GM18511 (cell line): Measurements from ENCODE around the gene CDH20.

ENCODE experiments used
- ATAC-seq: cut with Tn5 transposase; IDR thresholded peaks from one replicate; pipeline ENCODE4 v1.9.1; 2021; ENCODE audit warnings: mild to moderate bottlenecking, moderate library complexity; ENCODE audit not compliant: unreplicated experiment

The CDH20 gene

DNA sequence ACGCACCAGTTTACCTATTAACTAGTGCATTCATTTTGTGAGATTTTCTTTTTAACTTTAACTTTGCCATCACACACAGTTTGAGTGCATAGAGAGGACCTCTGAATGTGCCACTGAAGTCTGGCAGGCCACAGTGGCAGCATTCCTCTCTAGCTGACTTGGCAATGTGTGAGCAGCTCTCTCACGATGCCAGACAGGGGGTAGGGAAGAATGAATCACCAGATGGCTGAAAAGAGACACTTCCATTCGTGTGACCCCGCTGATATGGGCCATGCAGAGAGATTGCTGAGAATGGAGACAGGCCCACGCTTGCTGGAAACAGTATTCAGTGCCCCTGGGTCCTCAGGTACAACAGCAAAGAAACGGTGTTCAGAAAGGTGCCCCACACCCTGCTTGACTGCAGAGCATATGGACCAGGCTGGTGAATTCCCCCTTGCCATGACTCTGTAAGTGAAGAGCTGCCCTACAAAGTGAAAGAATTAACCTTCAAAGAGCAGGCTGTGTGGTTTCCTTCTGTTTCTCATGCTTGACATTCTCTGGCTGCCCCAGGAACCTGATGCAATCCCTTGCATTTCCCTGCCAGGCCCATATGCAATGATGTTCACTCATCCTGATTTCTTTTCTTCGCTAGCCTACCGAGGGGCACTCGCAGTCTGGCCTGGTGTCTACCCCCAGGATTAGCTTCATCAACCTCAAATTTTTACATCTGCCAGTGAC, 236.1 kb downstream of the CDH20 start:
- no peak for ATAC-seq

DNA sequence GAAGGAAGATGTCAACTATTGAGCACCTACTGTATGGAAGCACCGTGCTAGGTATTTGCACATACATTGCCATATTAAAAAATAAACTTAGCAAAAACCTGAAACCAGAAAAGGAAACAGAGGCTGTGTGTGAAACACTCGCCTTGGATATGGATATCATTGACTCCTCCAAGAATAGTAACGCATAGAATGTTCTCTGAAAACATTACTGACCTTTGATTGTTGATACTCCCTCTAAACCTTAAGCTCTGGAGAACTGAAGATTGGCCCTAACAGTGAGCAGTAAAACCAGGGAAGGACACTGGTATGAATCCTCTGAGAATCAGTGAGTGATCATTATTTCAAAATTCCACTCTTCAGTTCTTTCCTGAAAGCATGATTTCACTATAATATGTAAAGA, 236.8 kb downstream of the CDH20 start:
- ATAC-seq, result no peak

DNA sequence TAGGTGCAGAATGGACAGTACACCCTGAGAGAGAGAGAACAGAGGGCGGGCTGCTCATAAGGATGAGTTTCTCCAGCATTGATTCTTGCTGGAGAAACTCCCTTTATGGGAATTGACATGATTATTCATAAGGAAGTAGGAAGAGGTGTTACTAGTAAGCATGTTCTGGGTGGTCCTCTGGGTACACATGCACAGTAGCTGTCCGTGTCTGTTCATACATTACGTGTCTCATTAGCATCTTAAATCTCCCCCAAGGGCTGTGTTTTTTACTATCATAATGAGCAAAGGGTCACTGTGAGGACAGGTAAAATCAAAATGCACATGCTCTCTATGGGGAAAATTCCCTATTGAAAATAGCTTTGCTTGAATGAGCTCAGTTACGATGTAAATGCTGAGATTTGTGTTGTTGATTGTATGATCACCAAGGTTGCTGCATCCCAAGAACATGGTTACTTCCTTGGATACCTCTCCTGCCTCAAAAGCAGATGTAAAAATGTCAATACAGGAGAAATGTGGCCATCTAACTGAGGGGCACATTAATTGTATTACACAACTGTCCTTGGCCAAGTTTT, 238.9 kb downstream of the CDH20 start:
- no peak for ATAC-seq

DNA sequence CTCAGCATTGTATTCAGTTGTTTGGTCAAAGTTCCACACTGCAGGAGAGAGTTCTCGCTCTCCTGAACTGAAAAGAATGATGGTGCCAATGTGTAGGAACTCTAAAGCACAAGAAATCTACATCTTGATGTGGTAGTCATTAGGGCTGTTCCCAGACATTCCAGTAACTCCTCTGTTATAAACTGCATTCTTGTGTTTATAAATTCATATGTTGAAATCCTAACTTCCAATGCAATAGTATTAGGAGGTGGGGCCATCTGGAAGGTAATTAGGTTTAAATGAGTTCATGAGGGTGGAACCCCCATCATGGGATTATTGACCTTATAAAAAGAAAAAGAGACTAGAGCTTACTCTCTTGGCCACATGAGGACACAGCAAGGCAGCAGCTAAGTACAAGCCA, 239.6 kb downstream of the CDH20 start:
- no peak for ATAC-seq

DNA sequence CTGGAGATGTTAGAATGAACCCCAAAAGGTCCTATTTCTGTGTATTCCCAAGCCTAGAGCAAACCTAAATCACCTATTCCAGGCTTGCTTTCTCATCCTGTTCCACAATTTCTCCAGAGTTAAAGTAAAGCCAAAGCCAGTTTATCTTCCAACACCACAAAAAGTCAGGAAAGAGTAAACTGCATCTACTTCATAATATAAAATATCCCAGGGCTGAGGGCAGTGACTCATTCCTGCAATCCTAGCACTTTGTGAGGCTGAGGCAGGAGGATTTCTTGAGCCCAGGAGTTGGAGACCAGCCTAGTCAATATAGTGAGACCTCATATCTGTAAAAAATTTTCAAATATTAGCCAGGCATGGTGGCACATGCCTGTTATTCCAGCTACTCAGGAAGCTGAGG, 241.4 kb downstream of the CDH20 start:
- no peak for ATAC-seq

DNA sequence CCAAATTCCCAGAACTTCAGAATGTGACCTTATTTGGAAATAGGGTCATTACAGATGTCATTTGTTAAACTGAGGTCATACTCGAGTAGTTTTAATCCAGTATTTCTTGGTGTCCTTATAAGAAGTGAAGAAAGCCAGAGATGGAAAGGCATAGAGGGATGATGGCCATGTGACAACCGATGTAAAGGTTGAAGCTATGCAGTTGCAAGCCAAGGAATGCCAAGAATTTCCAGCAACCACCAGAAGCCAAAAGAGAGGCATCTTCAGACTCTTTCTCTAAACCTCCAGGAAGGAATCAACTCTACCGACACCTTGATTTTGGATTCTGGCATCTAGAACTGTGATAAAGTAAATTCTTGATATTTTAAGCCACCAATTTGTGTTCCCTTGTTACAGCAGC, 242.2 kb downstream of the CDH20 start:
- no peak for ATAC-seq

DNA sequence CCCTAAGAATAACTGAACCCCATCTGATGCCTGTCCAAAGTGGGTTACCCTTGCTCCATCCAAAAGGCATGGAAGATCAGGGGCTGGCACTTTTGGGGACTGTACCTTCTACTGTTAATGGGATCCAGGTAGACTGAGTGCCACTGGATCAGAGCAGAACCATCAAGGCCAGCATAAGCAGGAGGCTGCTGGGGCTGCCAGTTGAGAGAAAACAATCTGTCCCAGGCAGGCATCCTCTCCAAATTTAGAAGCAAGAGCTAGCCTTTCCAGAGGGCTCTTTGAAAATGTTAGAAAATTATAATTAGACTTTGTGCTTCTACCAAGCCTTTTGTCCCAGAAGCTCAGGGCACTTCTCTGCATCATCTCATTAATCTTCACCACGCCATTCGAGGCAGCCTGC, 245.6 kb downstream of the CDH20 start:
- ATAC-seq, result no peak

DNA sequence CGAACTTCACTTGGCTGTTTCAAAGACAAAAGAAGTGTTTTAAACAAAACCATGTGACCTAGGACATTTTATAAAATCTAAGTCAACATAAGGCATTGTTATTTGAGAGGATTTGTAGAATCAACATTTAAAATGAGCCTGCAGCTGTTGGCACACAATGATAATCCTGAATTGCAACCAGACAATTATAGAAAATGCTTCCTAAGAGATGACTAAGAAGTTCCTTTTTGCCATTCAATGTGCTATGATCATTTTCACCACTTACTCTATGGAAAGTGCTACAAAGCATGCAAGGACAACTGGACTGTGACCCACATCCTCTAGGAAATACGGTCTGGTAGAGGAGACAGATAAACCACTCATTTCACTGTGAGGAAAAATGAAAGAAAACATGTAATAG, 246.4 kb downstream of the CDH20 start:
- no peak for ATAC-seq

DNA sequence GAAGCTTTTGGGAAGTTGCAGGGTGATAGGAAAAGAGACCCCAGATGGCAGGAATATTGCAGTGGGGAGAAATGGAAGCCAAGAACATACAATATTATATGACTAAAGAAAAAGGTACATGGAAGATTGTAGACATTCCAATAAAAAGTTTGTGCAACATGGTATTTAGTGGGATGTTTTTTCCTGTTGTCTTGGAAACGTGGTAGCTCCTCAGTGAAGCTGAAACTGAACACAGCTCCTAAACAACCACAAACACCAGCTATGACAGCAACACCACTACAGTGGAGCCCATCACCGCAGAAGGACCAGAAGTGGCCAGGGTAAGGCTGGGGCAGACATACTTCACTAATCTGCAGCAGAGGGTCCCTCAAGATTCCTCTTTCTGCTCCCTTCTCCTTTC, 246.8 kb downstream of the CDH20 start:
- ATAC-seq, result no peak

DNA sequence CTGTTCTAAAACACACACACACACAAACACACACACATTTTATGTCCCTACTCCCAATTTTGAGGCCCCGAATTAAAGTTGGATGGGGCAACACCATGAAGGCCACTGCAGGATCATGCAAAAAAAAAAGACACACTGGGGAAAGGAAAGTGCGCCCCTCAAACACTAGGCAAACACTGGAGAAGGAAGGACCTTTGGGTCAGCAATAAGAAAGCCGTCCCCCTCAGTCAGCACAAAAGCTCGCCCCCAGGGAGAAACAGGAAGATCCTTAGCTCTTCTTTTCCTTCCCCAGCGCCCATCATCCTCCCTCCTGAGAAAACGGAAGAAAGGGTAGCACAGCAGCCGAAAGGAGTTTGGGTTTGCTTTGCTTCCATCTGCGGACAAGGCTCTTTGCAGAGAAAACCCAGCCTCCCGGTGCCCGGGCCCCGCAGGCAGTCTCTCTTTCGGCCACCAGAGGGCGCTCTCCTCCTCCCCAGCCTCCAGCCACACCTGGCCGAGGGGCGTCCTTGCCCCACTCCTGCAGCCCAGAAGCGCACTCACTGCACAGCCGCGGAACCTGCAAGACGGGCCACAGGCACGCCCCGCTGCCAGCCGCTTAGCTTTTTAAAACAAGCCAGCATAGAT, 248.5 kb downstream of the CDH20 start:
- ATAC-seq, result peak; percentile 94

DNA sequence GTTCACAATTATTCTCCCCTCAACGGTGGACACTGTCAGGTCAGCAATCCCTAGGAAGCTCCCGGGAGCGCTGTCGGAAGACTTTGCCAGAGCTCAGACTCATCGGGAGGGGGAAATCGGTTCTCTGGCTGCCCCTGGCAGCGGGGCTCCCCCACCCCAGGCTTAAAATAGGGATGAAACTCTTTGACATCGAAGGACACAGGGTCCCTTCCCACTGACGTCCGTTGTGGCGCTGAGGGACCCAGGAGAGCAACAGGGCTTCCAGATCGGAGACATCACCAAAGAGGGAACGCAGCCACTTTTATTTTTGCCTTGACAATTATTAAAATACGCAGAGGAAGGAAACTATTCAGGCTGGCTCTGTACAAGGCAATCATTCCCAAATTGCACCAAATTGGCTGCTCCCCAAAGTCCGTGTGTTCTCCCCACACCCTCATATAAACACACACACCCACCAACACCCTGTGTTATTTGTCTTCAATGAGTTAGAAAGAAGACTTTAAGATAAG, 249.0 kb downstream of the CDH20 start:
- peak; percentile 26 for ATAC-seq

DNA sequence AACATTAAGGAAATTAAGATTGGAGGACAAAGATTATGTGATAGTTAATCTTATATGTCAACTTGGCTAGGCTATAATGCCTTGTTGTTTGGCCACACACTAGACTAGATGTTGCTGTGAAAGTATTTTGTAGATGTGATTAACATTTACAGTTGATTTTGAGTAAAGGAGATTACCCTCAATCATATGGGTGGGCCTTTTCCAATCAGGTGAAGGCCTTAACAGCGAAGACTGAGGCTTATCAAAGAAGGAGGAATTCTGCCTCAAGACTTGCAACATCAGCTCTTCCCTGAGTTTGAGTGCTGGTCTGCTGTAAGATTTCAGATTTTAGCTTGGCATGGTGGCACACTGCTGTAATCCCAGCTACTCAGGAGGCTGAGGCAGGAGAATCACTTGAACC, 250.3 kb downstream of the CDH20 start:
- ATAC-seq, result no peak

DNA sequence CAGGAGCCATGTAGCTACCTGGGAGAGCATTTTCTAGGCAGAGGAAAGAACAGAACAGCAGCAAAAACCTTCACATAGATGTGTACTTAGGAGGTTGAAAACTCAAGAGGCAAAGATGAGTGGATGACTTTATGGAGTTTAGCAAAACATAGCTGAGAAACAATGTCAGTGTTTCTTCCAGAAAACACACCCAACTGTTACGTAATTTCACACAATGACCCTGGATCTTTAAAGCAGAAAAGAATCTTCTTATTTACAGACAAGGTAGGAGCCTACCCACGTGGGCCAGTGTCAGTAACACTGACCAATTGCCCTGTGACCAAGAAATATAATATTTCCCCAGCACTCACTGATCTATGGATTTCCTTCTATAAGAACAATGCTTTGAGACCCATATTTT, 254.6 kb downstream of the CDH20 start:
- no peak for ATAC-seq

DNA sequence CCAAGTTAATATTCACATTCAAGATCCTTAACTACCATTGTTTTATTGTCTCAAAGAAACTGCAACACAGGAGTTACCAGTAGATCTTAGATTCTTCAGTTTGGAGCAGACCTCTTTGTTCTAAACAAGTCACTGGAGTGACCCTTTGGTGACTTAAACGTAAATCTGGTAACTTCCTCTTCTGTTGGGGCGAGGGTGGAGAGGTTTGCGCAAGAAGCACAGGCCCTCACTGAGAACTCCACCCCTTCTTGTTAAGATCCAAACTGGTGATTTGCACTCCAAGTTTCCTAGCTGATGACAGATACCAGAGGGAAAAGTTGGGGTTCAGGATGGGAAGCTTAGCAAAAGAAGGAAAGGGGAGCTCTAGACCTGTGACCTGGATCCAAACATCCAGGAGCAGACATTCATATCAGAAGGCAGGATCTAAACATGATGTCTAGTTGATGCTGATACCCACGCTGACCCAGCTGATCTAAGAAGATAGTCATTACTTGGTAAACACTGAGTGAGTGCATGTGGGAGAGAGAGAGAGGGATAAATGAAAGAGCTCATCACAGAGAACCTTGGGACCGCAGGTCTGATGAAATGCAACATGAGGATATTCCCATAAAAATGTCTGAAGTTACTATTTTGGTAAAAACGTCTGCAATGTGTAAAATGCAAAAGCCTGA, 256.0 kb downstream of the CDH20 start:
- no peak for ATAC-seq

DNA sequence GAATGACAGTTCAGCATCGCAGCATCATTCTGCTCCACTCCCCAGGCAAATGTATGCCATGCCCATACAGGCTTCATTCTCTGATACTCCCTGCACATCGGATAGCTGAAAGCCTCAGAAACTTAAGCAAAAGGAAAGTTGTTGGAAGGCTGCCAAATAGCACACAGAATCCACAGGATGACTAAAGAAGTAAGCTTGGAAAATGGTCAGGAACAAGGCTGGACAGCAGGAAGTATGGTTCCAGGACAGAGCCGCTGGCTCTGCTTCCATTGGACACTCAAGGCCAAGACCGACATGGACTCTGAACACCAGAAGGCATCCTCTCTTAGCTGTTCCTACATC, 256.5 kb downstream of the CDH20 start:
- ATAC-seq, result no peak

DNA sequence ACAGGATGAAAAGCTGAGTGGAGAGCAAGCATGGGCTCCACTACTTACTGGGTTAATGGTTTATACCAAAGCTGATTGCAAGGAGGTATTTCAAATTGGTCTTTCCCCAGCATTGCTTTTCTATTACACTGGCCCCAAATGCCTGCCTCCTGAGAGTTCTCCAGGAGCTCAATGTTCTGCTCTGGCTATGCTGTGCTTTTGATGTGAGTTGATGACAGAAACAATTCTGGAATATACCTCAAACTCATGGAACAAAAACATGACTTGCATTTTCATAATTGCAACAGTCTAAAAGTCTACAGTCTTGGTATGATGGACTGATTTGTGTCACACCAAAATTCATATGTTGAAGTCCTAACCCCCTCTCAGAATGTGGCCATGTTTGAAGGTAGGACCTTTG, 258.0 kb downstream of the CDH20 start:
- ATAC-seq, result no peak

DNA sequence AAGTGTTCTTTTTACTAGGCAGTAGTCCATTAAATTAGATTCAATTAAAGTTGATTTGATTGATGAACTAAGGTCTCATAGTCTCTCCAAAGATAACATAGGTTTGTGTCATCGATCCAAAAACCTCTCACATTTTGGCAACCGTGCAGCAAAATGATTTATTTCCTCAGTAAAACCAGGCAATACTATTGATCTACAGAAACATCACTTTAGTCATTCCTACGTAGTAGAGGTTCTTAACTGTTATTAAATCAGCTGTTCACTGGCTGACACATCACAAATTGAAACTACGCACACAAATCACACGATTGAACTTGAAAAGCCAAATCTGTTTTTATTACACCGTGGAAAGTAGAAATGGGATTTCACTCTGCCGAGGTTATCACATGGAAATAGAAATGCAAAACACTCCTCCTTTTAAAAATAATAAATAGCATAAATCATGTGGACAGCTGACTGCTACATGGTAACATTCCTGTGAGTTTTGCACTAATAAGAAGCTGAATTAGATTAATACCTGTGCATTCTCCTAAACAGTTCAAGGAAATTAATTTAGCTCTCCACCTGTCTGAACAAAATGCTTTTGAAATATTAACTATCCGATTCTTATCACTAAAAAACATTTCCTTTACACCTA, 262.5 kb downstream of the CDH20 start:
- ATAC-seq, result no peak

DNA sequence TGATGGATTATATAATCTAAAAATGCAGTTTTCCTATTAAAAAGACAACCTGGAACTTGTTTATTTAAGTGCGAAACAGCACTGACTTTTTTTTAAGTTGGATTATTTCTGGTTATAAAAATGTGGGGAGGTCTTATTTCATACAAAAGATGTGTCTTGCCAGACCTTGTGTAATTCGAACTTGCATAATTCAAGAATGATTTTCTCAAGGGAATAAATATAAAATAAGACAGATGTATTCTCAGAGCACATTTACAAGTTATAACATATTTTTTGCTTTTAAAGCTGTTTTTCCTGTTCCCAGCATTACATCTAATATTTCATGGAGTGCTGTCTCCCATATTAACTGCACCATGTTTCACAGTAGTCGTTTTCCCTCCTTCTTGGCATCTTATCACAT, 263.1 kb downstream of the CDH20 start:
- no peak for ATAC-seq

DNA sequence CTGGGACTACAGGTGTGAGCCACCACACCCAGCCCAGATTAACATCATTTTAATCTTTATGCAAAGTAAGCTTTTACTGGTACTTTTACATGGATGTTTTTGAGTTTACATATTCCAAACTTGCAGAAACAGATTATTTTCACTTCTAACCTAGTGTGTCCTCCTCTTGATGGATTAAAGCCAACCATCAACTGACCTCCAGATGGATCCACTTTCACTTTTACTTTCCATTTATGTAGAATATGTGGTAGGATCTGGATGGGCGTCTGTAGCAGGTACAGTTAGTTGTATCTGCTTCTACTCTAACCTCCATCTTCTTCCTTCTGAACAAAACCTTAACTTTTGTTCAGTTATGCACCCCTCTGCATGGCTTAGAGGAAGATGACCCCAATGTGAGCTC, 264.1 kb downstream of the CDH20 start:
- no peak for ATAC-seq

DNA sequence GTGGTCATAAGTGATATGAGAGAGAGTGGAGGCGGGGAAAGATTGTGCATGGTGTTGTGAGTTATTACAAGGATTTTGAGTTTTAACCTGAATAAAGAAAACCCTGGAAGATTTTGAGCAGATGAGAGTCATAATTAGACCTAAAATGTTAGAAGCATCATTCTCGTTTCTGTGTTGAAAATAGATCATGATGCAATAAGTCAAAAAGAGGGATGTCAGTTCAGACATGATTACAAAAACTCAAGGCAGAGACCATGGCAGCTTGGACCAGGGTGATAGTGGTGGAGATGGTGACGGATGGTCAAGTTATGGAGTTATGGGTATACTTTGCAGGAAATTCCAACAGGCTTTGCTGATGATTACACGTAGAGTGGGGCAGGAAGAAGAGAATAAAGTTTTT, 267.2 kb downstream of the CDH20 start:
- no peak for ATAC-seq

DNA sequence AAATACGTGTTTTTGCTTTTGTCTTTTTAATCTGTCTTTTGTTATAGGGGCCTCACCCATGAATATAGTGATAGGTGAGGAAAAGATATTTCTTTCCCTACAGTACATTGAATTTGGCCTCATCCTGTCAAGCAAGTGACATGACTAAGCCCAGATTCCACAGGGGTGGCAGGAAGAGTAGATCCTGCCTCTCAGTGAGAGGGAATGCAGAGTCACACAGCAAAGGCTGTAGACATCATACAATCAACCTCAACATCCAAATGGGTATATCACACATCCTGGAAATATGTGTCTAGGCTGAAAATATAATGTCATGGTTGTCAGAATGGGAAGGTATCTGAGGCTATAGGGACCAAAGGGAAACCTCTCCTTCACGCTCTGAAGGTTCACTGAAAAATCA, 269.6 kb downstream of the CDH20 start:
- ATAC-seq, result no peak
